Measurements from ENCODE around the gene SARM1.

GRCh38 chr17:28342313-28342712 is 29.2 kb upstream of the SARM1 start:
- TF ChIP-seq PATZ1 (CRISPR knock-in tag; IDR thresholded peaks at IDR 0.05; ENCODE audit: borderline replicate concordance) (no peak), ZC3H10 (CRISPR knock-in tag; IDR thresholded peaks at IDR 0.05) (no peak), CSDC2 (CRISPR knock-in tag; IDR thresholded peaks at IDR 0.05) (no peak), ZFP30 (CRISPR knock-in tag; IDR thresholded peaks at IDR 0.05) (no peak)

Data from SK-N-SH treated with all-trans-retinoic acid at 6 μM for 48 hours (cell line).